Measurements from ENCODE around the gene CDC42EP1. TPM values are rescaled to one million over a fixed set of nuclear protein-coding genes. Genes with fewer than 3 reads are reported as not detected.

Gene CDC42EP1
- total RNA-seq, 1 donor from 2014 or later: 5.8 TPM

GRCh38 chr22:37569009-37569920 is 9.0 kb downstream of the CDC42EP1 start:
- DNase-seq (ENCODE audit: low read depth): peak; percentile 40
- Histone ChIP-seq H3K36me3 (ENCODE audit: control insufficient read depth, insufficient read depth, low read length) (peaks cover 19% of the 10 kb centered on the region), H3K27me3 (ENCODE audit: control insufficient read depth, insufficient read depth, low read length) (no peaks in the 10 kb centered on the region), H3K4me3 (ENCODE audit: low read depth, low read length) (no peak overlapping the region)
- TF ChIP-seq CTCF (IDR thresholded peaks at IDR 0.05; ENCODE audit: insufficient read depth, low read length, severe bottlenecking): no peak
- peak; percentile 55 for FAIRE-seq

DNA sequence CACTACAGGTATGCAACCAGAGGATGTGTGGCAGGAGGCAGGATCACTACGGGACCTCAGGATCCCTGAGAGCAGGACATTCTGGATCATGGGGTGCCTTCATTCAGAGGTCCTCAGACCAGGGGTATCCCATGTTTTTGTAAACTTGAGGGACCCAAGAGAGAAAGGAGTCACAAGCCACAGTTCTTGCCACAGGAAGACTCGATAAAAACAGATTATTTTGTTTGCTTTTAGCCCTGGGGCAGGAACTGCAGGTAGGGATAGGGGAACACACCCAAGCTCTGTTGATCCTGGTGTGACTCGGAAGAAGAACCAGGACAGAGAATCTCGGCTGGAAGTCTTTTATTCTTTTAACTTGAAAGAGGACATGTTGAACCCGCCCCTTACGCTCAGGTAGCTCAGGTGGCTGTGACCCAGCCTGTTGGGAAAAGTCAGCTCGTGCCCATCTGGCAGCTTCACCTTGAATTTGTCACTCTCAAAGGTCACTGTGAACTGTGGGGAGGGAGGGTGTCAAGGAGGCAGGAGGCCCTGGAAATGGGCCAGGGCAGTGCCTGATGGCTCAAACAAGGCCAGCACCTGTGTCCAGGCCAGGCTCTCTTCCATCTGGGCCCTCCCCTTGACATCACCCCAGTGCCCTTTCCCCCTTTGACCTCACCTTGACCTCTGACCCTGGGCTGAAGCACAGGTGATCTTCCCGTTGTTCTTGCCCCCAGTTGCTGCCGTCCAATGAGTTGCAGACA is 9.8 kb downstream of the CDC42EP1 start:
- H3K4me3 ChIP-seq (ENCODE audit: low read depth, low read length): no peak overlapping the region
- DNase-seq (ENCODE audit: low read depth) (no peak), FAIRE-seq (no peak)
- TF ChIP-seq CTCF (IDR thresholded peaks at IDR 0.05; ENCODE audit: insufficient read depth, low read length, severe bottlenecking): no peak
- H3K36me3 ChIP-seq (ENCODE audit: control insufficient read depth, insufficient read depth, low read length): peaks cover 17% of the 10 kb centered on the region
- no peaks in the 10 kb centered on the region for H3K27me3 ChIP-seq (ENCODE audit: control insufficient read depth, insufficient read depth, low read length)

- peak; percentile 68 for FAIRE-seq
- peaks cover 17% of the 10 kb centered on the region for H3K36me3 ChIP-seq (ENCODE audit: control insufficient read depth, insufficient read depth, low read length)
- no peak for TF ChIP-seq CTCF (IDR thresholded peaks at IDR 0.05; ENCODE audit: insufficient read depth, low read length, severe bottlenecking)
- no peak overlapping the region for H3K4me3 ChIP-seq (ENCODE audit: low read depth, low read length)
- no peaks in the 10 kb centered on the region for H3K27me3 ChIP-seq (ENCODE audit: control insufficient read depth, insufficient read depth, low read length)
- no peak for DNase-seq (ENCODE audit: low read depth)
Observed at GRCh38 chr22:37570661-37570976, 10.3 kb downstream of the CDC42EP1 start.

- no peaks in the 10 kb centered on the region for H3K27me3 ChIP-seq (ENCODE audit: control insufficient read depth, insufficient read depth, low read length)
- peaks cover 11% of the 10 kb centered on the region for H3K36me3 ChIP-seq (ENCODE audit: control insufficient read depth, insufficient read depth, low read length)
- no peak overlapping the region for H3K4me3 ChIP-seq (ENCODE audit: low read depth, low read length)
- TF ChIP-seq CTCF (IDR thresholded peaks at IDR 0.05; ENCODE audit: insufficient read depth, low read length, severe bottlenecking): peak; percentile 19
- DNase-seq (ENCODE audit: low read depth): peak; percentile 63
- FAIRE-seq: peak; percentile 47
Observed at GRCh38 chr22:37571258-37571991, 11.1 kb downstream of the CDC42EP1 start.

GRCh38 chr22:37571992-37572373 is 11.7 kb downstream of the CDC42EP1 start:
- no peak overlapping the region for H3K4me3 ChIP-seq (ENCODE audit: low read depth, low read length)
- FAIRE-seq (no peak), DNase-seq (ENCODE audit: low read depth) (no peak)
- H3K27me3 ChIP-seq (ENCODE audit: control insufficient read depth, insufficient read depth, low read length): no peaks in the 10 kb centered on the region
- TF ChIP-seq CTCF (IDR thresholded peaks at IDR 0.05; ENCODE audit: insufficient read depth, low read length, severe bottlenecking): no peak
- H3K36me3 ChIP-seq (ENCODE audit: control insufficient read depth, insufficient read depth, low read length): peaks cover 6% of the 10 kb centered on the region

All from bronchial epithelial cell (primary cell).